Osteocyte (in vitro differentiated cells): Measurements from ENCODE around the gene EPS8L2. TPM values are rescaled to one million over a fixed set of nuclear protein-coding genes. Genes with fewer than 3 reads are reported as not detected.

Experiments used
- DNase-seq: peaks from one replicate; pipeline ENCODE4 v3.0.0; 2021; ENCODE audit warnings: mixed read lengths; ENCODE audit not compliant: unreplicated experiment; ENCODE audit errors: extremely low spot score
- H3K27ac Mint-ChIP-seq: one replicate; pipeline ENCODE4 v1.8.0; 2021; ENCODE audit warnings: mild to moderate bottlenecking, mixed read lengths; ENCODE audit not compliant: unreplicated experiment
- H3K27me3 Mint-ChIP-seq: one replicate; pipeline ENCODE4 v1.8.0; 2021; ENCODE audit warnings: mixed read lengths; ENCODE audit not compliant: unreplicated experiment
- H3K36me3 Mint-ChIP-seq: one replicate; pipeline ENCODE4 v1.8.0; 2021; ENCODE audit warnings: mixed read lengths; ENCODE audit not compliant: unreplicated experiment
- H3K4me1 Mint-ChIP-seq: one replicate; pipeline ENCODE4 v1.8.0; 2021; ENCODE audit warnings: mixed read lengths; ENCODE audit not compliant: unreplicated experiment
- H3K4me3 Mint-ChIP-seq: one replicate; pipeline ENCODE4 v1.8.0; 2021; ENCODE audit warnings: mild to moderate bottlenecking, moderate library complexity, mixed read lengths; ENCODE audit not compliant: unreplicated experiment
- H3K9me3 Mint-ChIP-seq: one replicate; pipeline ENCODE4 v1.8.0; 2021; ENCODE audit warnings: mixed read lengths; ENCODE audit not compliant: unreplicated experiment
- CTCF ChIP-seq: fragments of 200-600 bp; sonication (generic); IDR thresholded peaks from 2 replicates; pipeline ENCODE4 v1.5.0; 2021; ENCODE audit warnings: antibody characterized with exemption, mild to moderate bottlenecking, moderate library complexity
- total RNA-seq: library from RNA; stranded (reverse); gene quantifications from 2 replicates; pipeline ENCODE4 v1.2.1, GENCODE V29; 2021

Gene EPS8L2
- total RNA-seq, 1 donor from 2014 or later, result 39.3 TPM

GRCh38 chr11:748007-748359 lies 42.0 kb downstream of the EPS8L2 start:
- H3K27ac Mint-ChIP-seq, result peak overlapping the region; percentile 90
- no peaks in the 10 kb centered on the region for H3K9me3 Mint-ChIP-seq
- H3K36me3 Mint-ChIP-seq, result peaks cover 2% of the 10 kb centered on the region
- TF ChIP-seq CTCF, result no peak
- DNase-seq, result no peak
- H3K4me3 Mint-ChIP-seq, result peak overlapping the region; percentile 87
- no peaks in the 10 kb centered on the region for H3K27me3 Mint-ChIP-seq
- H3K4me1 Mint-ChIP-seq, result peaks cover 27% of the 10 kb centered on the region

- Mint-ChIP-seq H3K27ac (peak overlapping the region; percentile 50), H3K27me3 (no peaks in the 10 kb centered on the region), H3K4me3 (peak overlapping the region; percentile 38), H3K36me3 (peaks cover 2% of the 10 kb centered on the region), H3K4me1 (peaks cover 27% of the 10 kb centered on the region), H3K9me3 (no peaks in the 10 kb centered on the region)
- no peak for TF ChIP-seq CTCF
- no peak for DNase-seq
These were observed 43.7 kb downstream of the EPS8L2 start for GRCh38 chr11:749731-750130.

GRCh38 chr11:760236-760635 lies 54.2 kb downstream of the EPS8L2 start:
- TF ChIP-seq CTCF, result no peak
- Mint-ChIP-seq H3K36me3 (peaks cover 28% of the 10 kb centered on the region), H3K4me1 (peaks cover 7% of the 10 kb centered on the region), H3K4me3 (no peak overlapping the region), H3K27me3 (no peaks in the 10 kb centered on the region), H3K9me3 (no peaks in the 10 kb centered on the region), H3K27ac (no peak overlapping the region)
- DNase-seq, result no peak

- no peak for TF ChIP-seq CTCF
- Mint-ChIP-seq H3K27me3 (no peaks in the 10 kb centered on the region), H3K36me3 (peaks cover 30% of the 10 kb centered on the region), H3K27ac (no peak overlapping the region), H3K4me3 (no peak overlapping the region), H3K4me1 (peaks cover 7% of the 10 kb centered on the region), H3K9me3 (no peaks in the 10 kb centered on the region)
- no peak for DNase-seq
These were observed 55.6 kb downstream of the EPS8L2 start for GRCh38 chr11:761526-762108.

- Mint-ChIP-seq H3K27ac (peak overlapping the region; percentile 29), H3K4me1 (peaks cover 7% of the 10 kb centered on the region), H3K4me3 (no peak overlapping the region), H3K27me3 (no peaks in the 10 kb centered on the region), H3K9me3 (no peaks in the 10 kb centered on the region), H3K36me3 (peaks cover 23% of the 10 kb centered on the region)
- TF ChIP-seq CTCF, result no peak
- DNase-seq, result no peak
These were observed 56.5 kb downstream of the EPS8L2 start for GRCh38 chr11:762421-763072.
